Rectal smooth muscle tissue (tissue), 1 donor: ENCODE results near the gene VWA1.
"Not testable (repeated sequence)": the region's sequence is repeated elsewhere in the genome, so short reads cannot be mapped to it uniquely, and the experiment has no call there.

ENCODE experiments used
- H3K27ac ChIP-seq: one replicate; pipeline ENCODE4 v1.7.0; 2013; ENCODE audit warnings: low read depth, low read length, inconsistent platforms
- H3K27me3 ChIP-seq: one replicate; pipeline ENCODE4 v1.7.0; 2013; ENCODE audit warnings: low read length; ENCODE audit not compliant: control insufficient read depth, insufficient read depth
- H3K36me3 ChIP-seq: one replicate; pipeline ENCODE4 v1.7.0; 2013; ENCODE audit warnings: low read length; ENCODE audit not compliant: control insufficient read depth, insufficient read depth
- H3K4me1 ChIP-seq: one replicate; pipeline ENCODE4 v1.7.0; 2013; ENCODE audit warnings: low read length; ENCODE audit not compliant: control insufficient read depth, insufficient read depth
- H3K4me3 ChIP-seq: one replicate; pipeline ENCODE4 v1.7.0; 2013; ENCODE audit warnings: low read length
- H3K9ac ChIP-seq: one replicate; pipeline ENCODE4 v1.7.0; 2013; ENCODE audit warnings: low read length

VWA1 gene

DNA sequence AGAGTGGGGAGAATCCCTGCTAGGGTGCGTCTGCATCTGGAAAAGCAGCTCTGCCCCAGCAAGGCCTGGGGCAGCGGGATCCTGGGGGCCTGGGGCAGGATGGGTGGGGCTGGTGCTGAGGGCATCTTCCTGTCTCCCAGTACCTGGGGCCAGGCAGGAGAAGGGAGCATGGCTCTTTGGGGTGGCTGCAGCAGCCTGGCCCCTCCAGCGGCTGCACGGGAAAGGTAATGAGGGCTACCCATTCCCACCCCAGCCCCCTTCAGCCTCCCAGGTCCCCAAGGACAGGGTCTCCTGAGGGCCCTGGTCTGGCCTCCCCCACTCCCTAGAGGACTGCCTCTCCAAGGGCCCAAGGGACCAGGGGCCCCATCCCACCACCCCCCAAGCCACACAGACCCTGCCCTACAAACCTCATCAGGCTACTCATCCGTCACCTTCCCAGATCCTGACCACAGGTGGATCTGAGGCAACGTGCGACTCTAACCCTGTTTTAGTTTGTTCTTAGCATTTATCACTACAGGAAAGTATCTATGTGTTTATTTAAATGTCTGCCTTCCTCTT lies 13.5 kb upstream of the VWA1 start:
- Histone ChIP-seq H3K4me3 (no peak overlapping the region), H3K27me3 (peaks cover 6% of the 10 kb centered on the region), H3K4me1 (peaks cover 5% of the 10 kb centered on the region), H3K27ac (no peak overlapping the region), H3K36me3 (no peaks in the 10 kb centered on the region), H3K9ac (no peak overlapping the region)

DNA sequence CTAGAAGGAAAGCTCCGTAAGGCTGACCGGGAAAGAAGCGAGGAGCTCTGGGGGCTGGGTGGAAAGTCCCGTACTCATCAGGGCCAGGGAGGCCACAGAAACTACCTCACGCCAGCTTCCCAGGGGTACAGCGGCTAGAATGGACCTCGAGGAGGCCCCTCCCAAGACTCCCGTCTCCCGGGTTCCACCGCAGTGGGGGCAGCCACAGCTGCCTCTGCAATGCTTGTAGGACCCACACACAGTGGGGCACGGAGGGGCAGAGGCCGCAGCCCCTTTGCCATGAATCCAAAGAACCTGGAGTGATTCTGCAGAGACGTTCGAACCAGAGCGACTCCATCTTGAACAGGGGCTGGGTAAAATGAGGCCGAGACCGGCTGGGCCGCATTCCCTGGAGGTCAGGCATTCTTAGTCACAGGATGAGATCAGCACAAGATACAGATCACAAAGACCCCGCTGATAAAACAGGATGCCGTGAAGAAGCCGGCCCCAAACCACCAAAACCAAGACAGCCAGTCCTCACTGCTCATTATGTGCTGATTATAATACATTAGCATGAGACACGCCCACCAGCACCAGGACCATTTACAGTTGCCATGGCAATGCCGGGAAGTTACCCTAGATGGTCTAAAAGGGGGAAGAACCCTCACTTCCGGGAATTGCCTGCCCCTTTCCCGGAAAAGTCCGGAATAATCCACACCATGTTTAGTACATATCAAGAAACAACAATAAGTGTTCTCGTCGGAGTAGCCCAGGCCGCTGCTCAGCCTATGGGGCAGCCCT lies 12.8 kb upstream of the VWA1 start:
- H3K27ac ChIP-seq: no peak overlapping the region
- peaks cover 6% of the 10 kb centered on the region for H3K27me3 ChIP-seq
- peaks cover 5% of the 10 kb centered on the region for H3K4me1 ChIP-seq
- H3K9ac ChIP-seq: no peak overlapping the region
- H3K4me3 ChIP-seq: no peak overlapping the region
- H3K36me3 ChIP-seq: no peaks in the 10 kb centered on the region

DNA sequence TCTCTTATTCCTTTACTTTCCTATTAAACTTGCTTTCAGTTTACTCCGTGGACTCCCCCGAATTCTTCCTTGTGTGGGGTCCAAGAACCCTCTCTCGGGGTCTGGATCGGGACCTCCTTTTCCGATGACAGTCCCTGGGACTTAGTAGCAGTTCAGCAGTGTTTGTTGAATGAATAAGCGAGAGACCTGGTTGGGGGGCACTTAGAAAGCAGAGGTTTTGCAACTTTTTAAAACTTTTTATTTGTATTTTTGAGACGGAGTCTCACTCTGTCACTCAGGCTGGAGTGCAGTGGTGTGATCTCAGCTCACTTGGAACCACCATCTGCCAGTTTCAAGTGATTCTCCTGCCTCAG lies 12.3 kb upstream of the VWA1 start:
- Histone ChIP-seq H3K4me1 (peaks cover 5% of the 10 kb centered on the region), H3K9ac (no peak overlapping the region), H3K4me3 (no peak overlapping the region), H3K27ac (no peak overlapping the region), H3K27me3 (peaks cover 6% of the 10 kb centered on the region), H3K36me3 (no peaks in the 10 kb centered on the region)

DNA sequence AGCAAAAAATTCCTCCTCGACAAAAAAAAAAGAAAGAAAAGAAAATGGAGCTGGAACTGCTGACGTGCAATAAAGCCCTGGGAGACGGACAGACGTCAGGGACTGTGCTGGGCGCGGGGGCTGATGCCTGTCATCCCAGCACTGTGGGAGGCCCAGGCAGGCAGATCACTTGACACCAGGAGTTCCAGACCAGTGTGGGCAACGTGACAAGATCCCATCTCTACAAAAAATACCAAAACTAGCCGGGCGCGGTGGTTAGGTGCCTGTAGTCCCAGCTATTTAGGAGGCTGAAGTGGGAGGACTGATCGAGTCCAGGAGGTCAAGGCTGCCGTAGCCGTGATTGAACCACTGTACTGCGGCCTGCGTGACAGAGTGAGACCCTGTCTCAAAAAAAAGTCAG lies 10.8 kb upstream of the VWA1 start:
- Histone ChIP-seq H3K4me3 (no peak overlapping the region), H3K9ac (no peak overlapping the region), H3K4me1 (peaks cover 9% of the 10 kb centered on the region), H3K27me3 (peaks cover 6% of the 10 kb centered on the region), H3K36me3 (no peaks in the 10 kb centered on the region), H3K27ac (no peak overlapping the region)

DNA sequence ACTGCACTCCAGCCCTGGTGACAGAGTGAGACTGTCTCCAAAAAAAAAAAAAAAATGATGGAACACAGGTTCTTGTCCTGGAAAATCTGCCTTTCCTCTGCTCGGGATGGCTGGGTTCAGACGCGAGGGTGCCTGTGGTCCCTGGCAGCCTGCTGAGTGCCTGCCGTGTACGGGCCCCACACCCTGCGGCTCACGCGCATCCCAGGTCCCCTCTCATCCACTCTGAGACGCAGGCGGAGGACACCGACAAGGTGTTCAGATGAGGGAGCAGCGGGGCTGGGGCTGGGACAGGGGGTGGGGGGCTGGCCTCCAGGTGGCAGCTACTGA lies 10.1 kb upstream of the VWA1 start:
- Histone ChIP-seq H3K4me1 (peaks cover 15% of the 10 kb centered on the region), H3K27me3 (peaks cover 6% of the 10 kb centered on the region), H3K36me3 (no peaks in the 10 kb centered on the region), H3K27ac (no peak overlapping the region), H3K4me3 (no peak overlapping the region), H3K9ac (no peak overlapping the region)

DNA sequence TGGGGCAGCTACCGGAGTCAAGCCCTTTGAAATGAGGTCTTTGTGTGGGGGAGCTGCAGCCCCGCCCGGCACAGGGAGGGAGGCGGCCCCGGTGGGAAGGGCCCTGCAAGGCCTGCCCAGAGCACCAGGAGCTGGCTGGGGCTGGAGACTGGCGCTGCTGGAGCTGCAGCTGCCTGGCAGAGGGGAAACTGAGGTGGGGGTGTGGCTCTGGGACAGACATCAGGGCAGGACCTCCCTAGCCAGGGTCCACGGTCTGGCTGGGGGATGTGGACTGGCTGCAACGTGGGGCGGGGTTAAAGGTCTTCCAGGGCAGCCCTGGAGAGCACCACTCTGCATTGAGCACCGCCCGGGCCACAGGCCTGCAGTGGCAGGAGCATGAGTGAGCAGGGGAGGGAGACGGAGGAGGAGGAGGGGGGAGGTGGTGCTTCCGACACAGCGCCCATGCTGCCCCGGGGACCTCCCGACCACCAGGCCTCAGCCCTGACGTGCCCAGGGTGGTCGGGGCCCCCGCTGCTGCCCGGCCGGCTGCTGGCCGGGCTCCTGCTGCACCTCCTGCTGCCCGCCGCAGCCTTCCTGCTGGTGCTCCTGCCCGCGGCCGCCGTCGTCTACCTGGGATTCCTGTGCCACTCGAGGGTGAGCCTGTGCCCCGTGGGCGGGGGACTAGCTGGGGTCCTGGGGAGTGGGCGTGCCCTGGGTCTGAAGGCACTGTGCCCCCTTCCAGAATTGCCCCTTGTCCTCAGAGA lies 9.6 kb upstream of the VWA1 start:
- H3K9ac ChIP-seq: no peak overlapping the region
- H3K27ac ChIP-seq: no peak overlapping the region
- peaks cover 16% of the 10 kb centered on the region for H3K4me1 ChIP-seq
- no peak overlapping the region for H3K4me3 ChIP-seq
- peaks cover 3% of the 10 kb centered on the region for H3K27me3 ChIP-seq
- H3K36me3 ChIP-seq: no peaks in the 10 kb centered on the region

DNA sequence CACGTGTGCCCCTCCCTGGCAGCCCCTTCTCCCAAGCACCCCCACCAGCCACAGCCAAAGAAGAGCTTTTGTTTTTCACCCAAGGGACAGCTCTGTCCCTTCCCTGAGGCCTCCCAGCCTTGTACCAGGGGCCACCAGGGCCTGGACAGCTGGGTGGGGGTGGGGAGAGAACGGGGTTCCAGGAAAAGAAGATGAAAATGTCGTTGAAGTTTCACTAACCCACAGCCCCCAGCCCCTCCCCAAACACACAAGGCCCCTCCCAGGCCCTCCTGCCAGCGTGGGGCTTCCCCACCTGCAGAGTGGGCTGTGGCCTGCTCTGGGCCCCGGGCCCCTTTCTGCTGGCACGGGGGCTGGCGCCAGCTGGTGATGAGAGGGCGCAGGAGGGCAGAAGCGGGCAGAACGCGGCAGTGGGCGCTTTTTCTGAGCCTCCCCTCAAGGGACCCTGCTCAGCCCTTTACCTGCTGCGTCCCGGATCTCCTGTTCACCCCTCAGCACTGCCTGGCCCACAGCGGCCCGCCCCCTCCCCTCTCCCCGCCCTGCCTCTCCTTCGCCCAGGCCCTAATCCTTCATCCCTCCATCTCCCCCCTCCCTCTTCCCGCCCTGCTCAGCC lies 8.9 kb upstream of the VWA1 start:
- H3K4me3 ChIP-seq: no peak overlapping the region
- no peak overlapping the region for H3K27ac ChIP-seq
- H3K36me3 ChIP-seq: no peaks in the 10 kb centered on the region
- no peaks in the 10 kb centered on the region for H3K27me3 ChIP-seq
- peaks cover 20% of the 10 kb centered on the region for H3K4me1 ChIP-seq
- no peak overlapping the region for H3K9ac ChIP-seq

DNA sequence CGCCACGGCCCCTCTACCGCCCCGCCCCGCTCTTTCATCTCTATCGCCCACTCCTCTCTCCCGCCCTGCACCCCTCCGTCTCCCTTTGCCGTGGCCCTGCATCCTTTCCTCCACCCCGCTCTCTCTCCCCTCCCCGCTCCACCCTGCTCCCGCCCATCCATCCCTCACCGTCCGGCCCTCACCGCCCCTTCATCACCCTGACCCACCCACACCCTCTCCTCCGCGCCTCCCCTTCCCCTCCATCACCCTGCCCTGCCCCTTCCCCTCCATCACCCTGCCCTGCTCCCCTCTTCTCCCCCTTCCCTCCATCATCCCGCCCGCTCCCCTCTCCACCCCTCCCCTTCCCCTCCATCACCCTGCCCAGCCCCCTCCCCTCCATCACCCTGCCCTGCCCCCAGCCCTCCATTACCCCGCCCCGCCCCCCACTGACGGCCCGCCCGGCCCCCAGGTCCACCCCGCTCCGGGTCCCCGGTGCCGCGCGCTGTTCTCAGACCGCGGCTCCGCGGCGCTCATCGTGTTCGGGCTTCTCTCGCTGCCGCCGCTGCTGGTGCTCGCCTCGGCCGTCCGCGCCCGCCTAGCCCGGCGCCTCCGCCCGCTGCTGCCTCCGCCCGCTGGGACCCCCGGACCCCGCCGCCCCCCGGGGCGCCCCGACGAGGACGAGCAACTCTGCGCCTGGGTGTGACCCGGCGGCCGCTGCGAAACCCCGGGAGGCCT lies 8.2 kb upstream of the VWA1 start:
- Histone ChIP-seq H3K27me3 (no peaks in the 10 kb centered on the region), H3K27ac (no peak overlapping the region), H3K36me3 (no peaks in the 10 kb centered on the region), H3K4me3 (no peak overlapping the region), H3K9ac (no peak overlapping the region), H3K4me1 (peaks cover 22% of the 10 kb centered on the region)

DNA sequence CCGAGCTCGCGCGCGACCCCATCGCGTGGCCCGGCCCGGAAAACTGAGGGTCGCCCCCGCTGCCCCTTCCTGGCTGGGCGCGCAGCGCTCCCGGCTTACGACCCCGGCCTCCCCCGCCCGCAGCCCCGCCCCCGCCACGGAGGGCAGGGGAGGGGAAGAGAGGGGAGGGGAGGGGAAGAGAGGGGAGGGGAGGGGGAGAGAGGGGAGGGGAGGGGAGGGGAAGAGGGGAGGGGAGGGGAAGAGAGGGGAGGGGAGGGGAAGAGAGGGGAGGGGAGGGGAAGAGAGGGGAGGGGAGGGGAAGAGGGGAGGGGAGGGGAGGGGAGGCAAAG lies 7.7 kb upstream of the VWA1 start:
- Histone ChIP-seq H3K4me3 (no peak overlapping the region), H3K9ac (no peak overlapping the region), H3K4me1 (peaks cover 27% of the 10 kb centered on the region), H3K27ac (peak overlapping the region; percentile 53), H3K27me3 (no peaks in the 10 kb centered on the region), H3K36me3 (no peaks in the 10 kb centered on the region)

DNA sequence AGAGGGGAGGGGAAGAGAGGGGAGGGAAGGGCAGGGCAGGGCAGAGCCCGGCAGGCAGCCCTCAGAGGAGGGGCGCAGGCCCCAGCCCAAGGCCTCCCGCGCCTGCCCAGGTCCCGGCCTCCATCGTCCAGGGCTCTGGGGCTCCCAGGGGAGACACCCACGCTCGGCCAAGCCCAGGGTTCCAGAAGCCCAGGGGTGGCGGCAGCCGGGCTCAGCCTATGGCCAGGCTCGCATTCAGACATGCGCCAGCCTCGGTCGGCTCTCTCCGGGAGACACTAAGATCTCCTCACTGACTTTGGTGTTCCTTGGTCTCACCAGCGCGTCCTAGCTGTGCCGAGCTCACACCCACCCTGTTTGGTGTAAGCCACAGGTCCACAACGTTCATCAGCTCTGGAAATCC lies 7.3 kb upstream of the VWA1 start:
- H3K4me1 ChIP-seq: peaks cover 29% of the 10 kb centered on the region
- H3K4me3 ChIP-seq: no peak overlapping the region
- H3K36me3 ChIP-seq: no peaks in the 10 kb centered on the region
- H3K27me3 ChIP-seq: no peaks in the 10 kb centered on the region
- H3K27ac ChIP-seq: peak overlapping the region; percentile 53
- H3K9ac ChIP-seq: no peak overlapping the region

DNA sequence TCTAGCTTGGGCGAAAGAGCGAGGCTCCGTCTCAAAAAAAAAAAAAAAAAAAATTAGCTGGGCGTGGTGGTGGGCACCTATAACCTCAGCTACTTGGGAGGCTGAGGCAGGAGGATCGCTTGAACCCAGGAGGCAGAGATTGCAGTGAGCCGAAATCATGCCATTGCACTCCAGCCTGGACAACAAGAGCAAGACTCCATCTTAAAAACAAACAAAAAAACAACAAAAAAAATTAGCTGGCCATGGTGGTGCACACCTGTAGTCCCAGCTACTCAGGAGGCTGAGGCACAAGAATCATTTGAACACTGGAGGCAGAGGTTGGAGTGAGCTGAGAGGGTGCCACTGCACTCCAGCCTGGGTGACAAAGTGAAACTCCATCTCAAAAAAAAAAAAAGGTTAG lies 6.5 kb upstream of the VWA1 start:
- not testable (repeated sequence) for H3K27ac ChIP-seq

DNA sequence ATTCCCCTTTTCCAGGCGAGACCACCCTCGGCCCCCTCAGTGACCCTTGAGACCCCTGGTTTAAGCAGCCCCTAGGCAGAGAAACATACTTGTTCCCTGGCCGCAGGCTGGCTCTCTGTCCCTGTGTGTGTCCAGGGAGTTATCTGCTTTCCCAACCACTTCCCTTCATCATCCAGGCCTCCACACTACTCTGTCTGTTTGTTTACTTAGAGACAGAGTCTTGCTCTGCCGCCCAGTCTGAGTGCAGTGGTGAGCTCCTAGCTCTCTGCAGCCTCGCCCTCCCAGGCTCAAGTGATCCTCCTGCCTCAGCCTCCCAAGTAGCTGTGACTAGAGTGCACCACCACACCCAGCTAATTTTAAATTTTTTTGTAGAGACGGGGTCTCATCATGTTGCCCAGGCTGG lies 5.8 kb upstream of the VWA1 start:
- Histone ChIP-seq H3K4me1 (peaks cover 43% of the 10 kb centered on the region), H3K36me3 (no peaks in the 10 kb centered on the region), H3K9ac (no peak overlapping the region), H3K27me3 (no peaks in the 10 kb centered on the region), H3K27ac (peak overlapping the region; percentile 98), H3K4me3 (no peak overlapping the region)

More for the DNA sequence above, 6.5 kb upstream of the VWA1 start:
- H3K4me3 ChIP-seq, H3K9ac ChIP-seq, H3K27me3 ChIP-seq, H3K36me3 ChIP-seq: not testable (repeated sequence)
- H3K4me1 ChIP-seq: peaks cover 37% of the 10 kb centered on the region
